ENCODE measurements around the gene BTG4.

The BTG4 gene

GRCh38 chr11:111502611-111503010, 9.6 kb downstream of the BTG4 start:
- no peak overlapping the region for H3K27ac ChIP-seq (ENCODE audit: low read depth in 2 of 2, low read length in 2 of 2)
- no peaks in the 10 kb centered on the region for H3K4me1 ChIP-seq (ENCODE audit: control insufficient read depth in 2 of 2, insufficient read depth in 2 of 2, low read length in 2 of 2)
- peaks cover 0 to 3% of the 10 kb centered on the region in 2 donors for H3K27me3 ChIP-seq (ENCODE audit: control insufficient read depth in 2 of 2, insufficient read depth in 2 of 2, low read length in 2 of 2)
- no peaks in the 10 kb centered on the region for H3K36me3 ChIP-seq (ENCODE audit: control insufficient read depth in 2 of 2, insufficient read depth in 2 of 2, low read length in 2 of 2)
- H3K9me3 ChIP-seq (ENCODE audit: control insufficient read depth in 2 of 2, low read length in 2 of 2): no peaks in the 10 kb centered on the region
- H3K4me3 ChIP-seq (ENCODE audit: low read length in 2 of 2): no peak overlapping the region
- no peak overlapping the region for H3K9ac ChIP-seq (ENCODE audit: low read depth in 1 of 2, low read length in 2 of 2)

DNA sequence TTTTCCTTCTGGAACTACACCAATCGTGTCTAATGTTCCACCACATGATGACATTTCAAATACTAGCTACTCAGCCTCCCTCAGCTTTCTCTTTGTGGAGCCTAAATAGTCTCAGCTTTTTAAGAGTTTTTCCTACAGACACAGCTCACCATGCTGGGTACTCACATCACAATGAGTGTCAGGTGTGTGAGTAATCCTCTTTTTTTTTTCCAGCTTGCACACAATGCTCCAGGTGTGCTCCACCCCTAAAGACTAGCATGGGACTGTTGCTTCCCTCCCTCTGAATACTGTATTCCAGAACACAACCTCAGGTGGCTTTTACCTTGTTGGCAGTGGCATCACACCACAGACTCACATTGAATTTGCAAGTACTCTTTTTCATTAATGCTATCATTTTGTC, 11.7 kb downstream of the BTG4 start:
- Histone ChIP-seq H3K4me3 (ENCODE audit: low read length in 2 of 2) (no peak overlapping the region), H3K27ac (ENCODE audit: low read depth in 2 of 2, low read length in 2 of 2) (no peak overlapping the region), H3K9ac (ENCODE audit: low read depth in 1 of 2, low read length in 2 of 2) (no peak overlapping the region), H3K9me3 (ENCODE audit: control insufficient read depth in 2 of 2, low read length in 2 of 2) (no peaks in the 10 kb centered on the region), H3K36me3 (ENCODE audit: control insufficient read depth in 2 of 2, insufficient read depth in 2 of 2, low read length in 2 of 2) (no peaks in the 10 kb centered on the region), H3K27me3 (ENCODE audit: control insufficient read depth in 2 of 2, insufficient read depth in 2 of 2, low read length in 2 of 2) (peaks cover 0 to 3% of the 10 kb centered on the region in 2 donors), H3K4me1 (ENCODE audit: control insufficient read depth in 2 of 2, insufficient read depth in 2 of 2, low read length in 2 of 2) (no peaks in the 10 kb centered on the region)

DNA sequence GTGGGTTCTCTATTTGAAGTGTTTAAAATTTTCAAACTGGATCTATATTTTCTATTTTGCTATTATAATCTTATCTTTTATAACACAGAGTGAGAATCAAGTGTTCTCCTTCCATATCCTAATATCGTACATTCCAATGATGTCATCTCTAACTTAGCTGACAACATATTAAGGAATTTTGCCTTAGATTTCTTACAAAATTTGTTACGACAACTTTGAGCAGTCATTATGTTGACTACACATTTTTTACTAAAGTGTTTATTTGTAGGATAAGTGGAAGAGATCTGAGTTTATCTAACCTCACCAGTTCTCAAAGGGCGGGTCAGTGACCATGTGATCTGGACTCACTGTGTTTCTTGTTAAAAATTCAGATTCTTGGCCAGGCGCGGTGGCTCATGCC, 12.7 kb downstream of the BTG4 start:
- Histone ChIP-seq H3K27me3 (ENCODE audit: control insufficient read depth in 2 of 2, insufficient read depth in 2 of 2, low read length in 2 of 2) (peaks cover 0 to 3% of the 10 kb centered on the region in 2 donors), H3K4me1 (ENCODE audit: control insufficient read depth in 2 of 2, insufficient read depth in 2 of 2, low read length in 2 of 2) (no peaks in the 10 kb centered on the region)

GRCh38 chr11:111494040-111494439, 18.1 kb downstream of the BTG4 start:
- H3K4me1 ChIP-seq (ENCODE audit: control insufficient read depth in 2 of 2, insufficient read depth in 2 of 2, low read length in 2 of 2): no peaks in the 10 kb centered on the region
- H3K9ac ChIP-seq (ENCODE audit: low read depth in 1 of 2, low read length in 2 of 2): no peak overlapping the region
- no peaks in the 10 kb centered on the region for H3K36me3 ChIP-seq (ENCODE audit: control insufficient read depth in 2 of 2, insufficient read depth in 2 of 2, low read length in 2 of 2)
- H3K27me3 ChIP-seq (ENCODE audit: control insufficient read depth in 2 of 2, insufficient read depth in 2 of 2, low read length in 2 of 2): peaks cover 0 to 3% of the 10 kb centered on the region in 2 donors
- H3K4me3 ChIP-seq (ENCODE audit: low read length in 2 of 2): no peak overlapping the region
- no peaks in the 10 kb centered on the region for H3K9me3 ChIP-seq (ENCODE audit: control insufficient read depth in 2 of 2, low read length in 2 of 2)
- H3K27ac ChIP-seq (ENCODE audit: low read depth in 2 of 2, low read length in 2 of 2): no peak overlapping the region

More for the DNA sequence above, 12.7 kb downstream of the BTG4 start:
- no peaks in the 10 kb centered on the region for H3K9me3 ChIP-seq (ENCODE audit: control insufficient read depth in 2 of 2, low read length in 2 of 2)
- H3K4me3 ChIP-seq (ENCODE audit: low read length in 2 of 2): no peak overlapping the region
- H3K27ac ChIP-seq (ENCODE audit: low read depth in 2 of 2, low read length in 2 of 2): no peak overlapping the region
- H3K36me3 ChIP-seq (ENCODE audit: control insufficient read depth in 2 of 2, insufficient read depth in 2 of 2, low read length in 2 of 2): no peaks in the 10 kb centered on the region
- H3K9ac ChIP-seq (ENCODE audit: low read depth in 1 of 2, low read length in 2 of 2): no peak overlapping the region

GRCh38 chr11:111490496-111490895, 21.7 kb downstream of the BTG4 start:
- no peak overlapping the region for H3K27ac ChIP-seq (ENCODE audit: low read depth in 2 of 2, low read length in 2 of 2)
- no peaks in the 10 kb centered on the region for H3K27me3 ChIP-seq (ENCODE audit: control insufficient read depth in 2 of 2, insufficient read depth in 2 of 2, low read length in 2 of 2)
- no peak overlapping the region for H3K9ac ChIP-seq (ENCODE audit: low read depth in 1 of 2, low read length in 2 of 2)
- H3K36me3 ChIP-seq (ENCODE audit: control insufficient read depth in 2 of 2, insufficient read depth in 2 of 2, low read length in 2 of 2): no peaks in the 10 kb centered on the region
- no peaks in the 10 kb centered on the region for H3K4me1 ChIP-seq (ENCODE audit: control insufficient read depth in 2 of 2, insufficient read depth in 2 of 2, low read length in 2 of 2)
- no peak overlapping the region for H3K4me3 ChIP-seq (ENCODE audit: low read length in 2 of 2)
- no peaks in the 10 kb centered on the region for H3K9me3 ChIP-seq (ENCODE audit: control insufficient read depth in 2 of 2, low read length in 2 of 2)

DNA sequence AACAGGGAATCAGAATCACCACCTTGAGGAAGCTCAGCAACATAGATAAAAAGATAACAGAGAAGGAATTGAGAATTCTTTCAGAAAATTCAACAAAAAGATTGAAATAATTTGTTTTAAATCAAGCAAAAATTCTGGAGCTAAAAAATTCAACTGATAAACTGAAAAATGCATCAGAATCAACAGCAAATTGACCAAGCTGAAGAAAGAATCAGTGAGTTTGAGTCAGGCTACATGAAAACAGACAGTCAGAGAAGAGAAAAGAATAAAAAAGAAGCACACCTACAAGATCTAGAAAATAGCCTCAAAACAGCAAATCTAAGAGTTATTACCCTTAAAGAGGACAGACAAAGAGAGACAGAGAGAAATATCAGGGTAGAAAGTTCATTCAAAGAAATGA, 28.8 kb downstream of the BTG4 start:
- H3K4me1 ChIP-seq (ENCODE audit: control insufficient read depth in 2 of 2, insufficient read depth in 2 of 2, low read length in 2 of 2): no peaks in the 10 kb centered on the region
- H3K27me3 ChIP-seq (ENCODE audit: control insufficient read depth in 2 of 2, insufficient read depth in 2 of 2, low read length in 2 of 2): no peaks in the 10 kb centered on the region
- H3K9ac ChIP-seq (ENCODE audit: low read depth in 1 of 2, low read length in 2 of 2): no peak overlapping the region
- H3K4me3 ChIP-seq (ENCODE audit: low read length in 2 of 2): no peak overlapping the region
- H3K9me3 ChIP-seq (ENCODE audit: control insufficient read depth in 2 of 2, low read length in 2 of 2): peaks cover 0 to 3% of the 10 kb centered on the region in 2 donors
- no peak overlapping the region for H3K27ac ChIP-seq (ENCODE audit: low read depth in 2 of 2, low read length in 2 of 2)
- H3K36me3 ChIP-seq (ENCODE audit: control insufficient read depth in 2 of 2, insufficient read depth in 2 of 2, low read length in 2 of 2): no peaks in the 10 kb centered on the region

- no peaks in the 10 kb centered on the region for H3K36me3 ChIP-seq (ENCODE audit: control insufficient read depth in 2 of 2, insufficient read depth in 2 of 2, low read length in 2 of 2)
- peaks cover 0 to 3% of the 10 kb centered on the region in 2 donors for H3K9me3 ChIP-seq (ENCODE audit: control insufficient read depth in 2 of 2, low read length in 2 of 2)
- no peak overlapping the region for H3K27ac ChIP-seq (ENCODE audit: low read depth in 2 of 2, low read length in 2 of 2)
- H3K4me3 ChIP-seq (ENCODE audit: low read length in 2 of 2): no peak overlapping the region
- no peaks in the 10 kb centered on the region for H3K4me1 ChIP-seq (ENCODE audit: control insufficient read depth in 2 of 2, insufficient read depth in 2 of 2, low read length in 2 of 2)
- peaks cover 0 to 2% of the 10 kb centered on the region in 2 donors for H3K27me3 ChIP-seq (ENCODE audit: control insufficient read depth in 2 of 2, insufficient read depth in 2 of 2, low read length in 2 of 2)
- H3K9ac ChIP-seq (ENCODE audit: low read depth in 1 of 2, low read length in 2 of 2): no peak overlapping the region
Observed at GRCh38 chr11:111479666-111480065, 32.5 kb downstream of the BTG4 start.

- H3K9ac ChIP-seq (ENCODE audit: low read depth in 1 of 2, low read length in 2 of 2): no peak overlapping the region
- H3K4me1 ChIP-seq (ENCODE audit: control insufficient read depth in 2 of 2, insufficient read depth in 2 of 2, low read length in 2 of 2): no peaks in the 10 kb centered on the region
- H3K9me3 ChIP-seq (ENCODE audit: control insufficient read depth in 2 of 2, low read length in 2 of 2): peaks cover 0 to 5% of the 10 kb centered on the region in 2 donors
- no peaks in the 10 kb centered on the region for H3K36me3 ChIP-seq (ENCODE audit: control insufficient read depth in 2 of 2, insufficient read depth in 2 of 2, low read length in 2 of 2)
- H3K4me3 ChIP-seq (ENCODE audit: low read length in 2 of 2): no peak overlapping the region
- peaks cover 0 to 2% of the 10 kb centered on the region in 2 donors for H3K27me3 ChIP-seq (ENCODE audit: control insufficient read depth in 2 of 2, insufficient read depth in 2 of 2, low read length in 2 of 2)
- H3K27ac ChIP-seq (ENCODE audit: low read depth in 2 of 2, low read length in 2 of 2): no peak overlapping the region
Observed at GRCh38 chr11:111477898-111478297, 34.3 kb downstream of the BTG4 start.

DNA sequence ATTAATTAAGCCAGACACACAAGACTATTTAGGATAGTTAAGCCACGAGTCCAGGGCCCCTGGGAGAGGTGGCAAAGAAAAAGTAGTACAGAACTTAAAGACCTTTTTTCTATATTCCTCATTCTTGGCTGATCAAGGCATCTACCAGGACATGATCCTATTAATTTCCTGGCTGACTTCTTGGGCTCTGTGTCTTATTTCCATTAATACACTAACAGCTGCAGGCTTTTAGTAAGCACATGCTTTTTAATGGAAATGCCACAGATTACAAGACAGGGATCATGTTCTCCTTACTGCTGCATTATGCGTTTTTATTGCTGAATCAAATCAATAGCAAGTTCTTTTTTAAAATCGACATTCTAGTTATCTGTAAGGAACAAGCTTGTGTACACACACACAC, 35.2 kb downstream of the BTG4 start:
- no peak overlapping the region for H3K4me3 ChIP-seq (ENCODE audit: low read length in 2 of 2)
- no peaks in the 10 kb centered on the region for H3K4me1 ChIP-seq (ENCODE audit: control insufficient read depth in 2 of 2, insufficient read depth in 2 of 2, low read length in 2 of 2)
- no peak overlapping the region for H3K27ac ChIP-seq (ENCODE audit: low read depth in 2 of 2, low read length in 2 of 2)
- no peaks in the 10 kb centered on the region for H3K36me3 ChIP-seq (ENCODE audit: control insufficient read depth in 2 of 2, insufficient read depth in 2 of 2, low read length in 2 of 2)
- H3K27me3 ChIP-seq (ENCODE audit: control insufficient read depth in 2 of 2, insufficient read depth in 2 of 2, low read length in 2 of 2): peaks cover 0 to 2% of the 10 kb centered on the region in 2 donors
- H3K9me3 ChIP-seq (ENCODE audit: control insufficient read depth in 2 of 2, low read length in 2 of 2): peaks cover 0 to 5% of the 10 kb centered on the region in 2 donors
- H3K9ac ChIP-seq (ENCODE audit: low read depth in 1 of 2, low read length in 2 of 2): no peak overlapping the region

GRCh38 chr11:111476366-111476765, 35.8 kb downstream of the BTG4 start:
- H3K27me3 ChIP-seq (ENCODE audit: control insufficient read depth in 2 of 2, insufficient read depth in 2 of 2, low read length in 2 of 2): peaks cover 0 to 2% of the 10 kb centered on the region in 2 donors
- H3K9me3 ChIP-seq (ENCODE audit: control insufficient read depth in 2 of 2, low read length in 2 of 2): peaks cover 0 to 5% of the 10 kb centered on the region in 2 donors
- no peaks in the 10 kb centered on the region for H3K36me3 ChIP-seq (ENCODE audit: control insufficient read depth in 2 of 2, insufficient read depth in 2 of 2, low read length in 2 of 2)
- no peak overlapping the region for H3K27ac ChIP-seq (ENCODE audit: low read depth in 2 of 2, low read length in 2 of 2)
- no peaks in the 10 kb centered on the region for H3K4me1 ChIP-seq (ENCODE audit: control insufficient read depth in 2 of 2, insufficient read depth in 2 of 2, low read length in 2 of 2)
- no peak overlapping the region for H3K9ac ChIP-seq (ENCODE audit: low read depth in 1 of 2, low read length in 2 of 2)
- no peak overlapping the region for H3K4me3 ChIP-seq (ENCODE audit: low read length in 2 of 2)

- Histone ChIP-seq H3K27me3 (ENCODE audit: control insufficient read depth in 2 of 2, insufficient read depth in 2 of 2, low read length in 2 of 2) (peaks cover 0 to 2% of the 10 kb centered on the region in 2 donors), H3K4me1 (ENCODE audit: control insufficient read depth in 2 of 2, insufficient read depth in 2 of 2, low read length in 2 of 2) (no peaks in the 10 kb centered on the region), H3K9ac (ENCODE audit: low read depth in 1 of 2, low read length in 2 of 2) (no peak overlapping the region), H3K36me3 (ENCODE audit: control insufficient read depth in 2 of 2, insufficient read depth in 2 of 2, low read length in 2 of 2) (no peaks in the 10 kb centered on the region), H3K27ac (ENCODE audit: low read depth in 2 of 2, low read length in 2 of 2) (no peak overlapping the region), H3K4me3 (ENCODE audit: low read length in 2 of 2) (no peak overlapping the region), H3K9me3 (ENCODE audit: control insufficient read depth in 2 of 2, low read length in 2 of 2) (peaks cover 0 to 5% of the 10 kb centered on the region in 2 donors)
Observed at GRCh38 chr11:111474432-111474831, 37.8 kb downstream of the BTG4 start.
